Measurements from ENCODE around the gene DCST2. TPM values are rescaled to one million over a fixed set of nuclear protein-coding genes. Genes with fewer than 3 reads are reported as not detected.

The DCST2 gene
- total RNA-seq, 1 experiment from 2014 or later = 0.21 TPM

DNA sequence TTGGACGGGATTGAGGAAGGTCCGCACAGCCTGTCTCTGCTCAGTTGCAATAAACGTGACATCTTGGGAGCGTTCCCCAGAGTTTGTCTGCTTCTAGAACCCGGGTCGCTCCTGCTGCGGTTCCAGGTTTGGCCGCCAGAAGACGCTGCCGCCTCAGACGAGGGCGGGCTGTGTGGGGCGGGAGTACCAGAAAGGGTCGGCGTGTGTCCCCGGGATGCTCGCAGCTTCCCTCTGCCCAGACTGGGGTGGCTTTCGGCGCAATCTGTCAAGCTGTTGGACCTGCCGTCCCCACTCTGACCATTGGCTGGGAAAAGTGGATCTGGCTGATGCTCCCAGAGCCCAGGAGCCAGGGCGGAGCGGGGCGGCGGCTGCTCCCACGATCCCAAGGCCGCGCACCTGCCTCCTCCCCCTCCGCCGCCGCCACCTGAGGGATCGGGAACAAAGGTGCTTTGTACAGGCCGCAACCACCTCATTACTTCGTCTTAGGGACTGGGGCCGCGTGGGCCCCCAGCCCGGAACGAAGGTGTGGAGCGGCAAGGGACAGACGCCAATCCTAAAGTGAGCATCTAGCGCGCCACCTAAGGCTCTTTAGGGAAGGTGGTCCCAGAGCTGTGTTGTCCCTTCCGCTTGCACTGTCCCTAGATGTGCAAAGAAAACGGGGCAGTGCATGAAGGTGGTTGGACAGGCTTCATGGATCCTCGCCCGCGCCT lies 29.3 kb upstream of the DCST2 start:
- Histone ChIP-seq H3K4me3 (ENCODE audit: low read depth, low read length, poor library complexity, severe bottlenecking) (peak overlapping the region; percentile 81), H3K4me1 (ENCODE audit: insufficient read depth, low read length, poor library complexity, severe bottlenecking) (peaks cover 31% of the 10 kb centered on the region), H3K27me3 (replicated peaks; ENCODE audit: insufficient read depth, low read depth, low read length, poor library complexity) (no peaks in the 10 kb centered on the region), H3K36me3 (ENCODE audit: insufficient read depth, low read length, poor library complexity, severe bottlenecking) (no peaks in the 10 kb centered on the region), H3K27ac (ENCODE audit: low read depth, low read length, poor library complexity, severe bottlenecking) (no peak overlapping the region), H3K9me3 (ENCODE audit: low read depth, low read length, poor library complexity, severe bottlenecking) (no peaks in the 10 kb centered on the region)
- ChIA-PET POLR2A (ENCODE audit: low non-redundant PET) (no interaction called here), CTCF (interaction anchor here (0.8 to 3.8 kb wide), 2 partner anchors 16 to 22 kb away, joined by 3 to 35 read pairs; partner anchors contain the start of gene EFNA3)
- peak; percentile 89 for TF ChIP-seq CTCF (conservative IDR thresholded peaks at IDR 0.05; ENCODE audit: low read depth, low read length)
- TF ChIP-seq EZH2 (IDR thresholded peaks at IDR 0.05; ENCODE audit: borderline replicate concordance, low read depth, low read length, poor library complexity, severe bottlenecking) = no peak
- intact Hi-C loops (cut with micrococcal nuclease; ENCODE audit: unreplicated experiment) = loop anchor here (1.0 to 5.0 kb wide), 4 partner anchors 21 to 581 kb away; partner anchors contain the start of genes PYGO2 and UBE2Q1
- BruUV-seq (replicated peaks) = no TSS peak
- DNase-seq (ENCODE audit: low spot score) = peak; percentile 89

- CTCF ChIA-PET = interaction anchor here (0.6 to 3.8 kb wide), 9 partner anchors 10 to 502 kb away, joined by 3 to 35 read pairs (median 4); partner anchors contain the start of genes ADAM15 and PBXIP1
Measured at GRCh38 chr1:155062151-155062686, 28.6 kb upstream of the DCST2 start.

More at GRCh38 chr1:155062151-155062686, 28.6 kb upstream of the DCST2 start:
- H3K4me1 ChIP-seq (ENCODE audit: insufficient read depth, low read length, poor library complexity, severe bottlenecking) = peaks cover 31% of the 10 kb centered on the region
- intact Hi-C loops (cut with micrococcal nuclease; ENCODE audit: unreplicated experiment) = loop anchor here (5.0 kb wide), 3 partner anchors 100 to 580 kb away; partner anchors contain the start of genes PYGO2 and UBE2Q1
- no peaks in the 10 kb centered on the region for H3K36me3 ChIP-seq (ENCODE audit: insufficient read depth, low read length, poor library complexity, severe bottlenecking)
- no peak for TF ChIP-seq CTCF (conservative IDR thresholded peaks at IDR 0.05; ENCODE audit: low read depth, low read length)
- no peak for TF ChIP-seq EZH2 (IDR thresholded peaks at IDR 0.05; ENCODE audit: borderline replicate concordance, low read depth, low read length, poor library complexity, severe bottlenecking)
- H3K27me3 ChIP-seq (replicated peaks; ENCODE audit: insufficient read depth, low read depth, low read length, poor library complexity) = no peaks in the 10 kb centered on the region
- no peak overlapping the region for H3K27ac ChIP-seq (ENCODE audit: low read depth, low read length, poor library complexity, severe bottlenecking)
- POLR2A ChIA-PET (ENCODE audit: low non-redundant PET) = no interaction called here
- no peaks in the 10 kb centered on the region for H3K9me3 ChIP-seq (ENCODE audit: low read depth, low read length, poor library complexity, severe bottlenecking)
- DNase-seq (ENCODE audit: low spot score) = no peak
- H3K4me3 ChIP-seq (ENCODE audit: low read depth, low read length, poor library complexity, severe bottlenecking) = peak overlapping the region; percentile 81
- no TSS peak for BruUV-seq (replicated peaks)
